Adrenal gland (tissue), 12 donors: ENCODE data around the gene SPATA16. TPM values are rescaled to one million over a fixed set of nuclear protein-coding genes. Genes with fewer than 3 reads are reported as not detected.

Experiments
- DNase-seq, 7 donors: peaks; one replicate each; pipeline ENCODE4 v3.0.0-alpha.2; 2019 to 2020
- H3K27ac ChIP-seq, 5 donors: fragments of 200-600 bp; sonication (generic) in 4 of 5; 1 replicate in 3 of 5; 2 replicates in 2 of 5; pipeline versions ENCODE4 v1.5.1 to v1.8.0; 2016 to 2020; ENCODE audit warnings: mild to moderate bottlenecking in 1 of 5
- H3K27me3 ChIP-seq: fragments of 200-600 bp; 2 replicates; pipeline ENCODE4 v1.8.0; 2021
- H3K36me3 ChIP-seq, 2 donors: fragments of 200-600 bp; replicated peaks in 1 of 2; 1 replicate in 1 of 2; 2 replicates in 1 of 2; pipeline versions ENCODE4 v1.5.1 to v1.8.0; 2018 to 2022
- H3K4me1 ChIP-seq, 2 donors: fragments of 200-600 bp; replicated peaks in 1 of 2; 1 replicate in 1 of 2; 2 replicates in 1 of 2; pipeline versions ENCODE4 v1.5.1 to v1.8.0; 2018 to 2021
- H3K4me3 ChIP-seq, 4 donors: fragments of 200-600 bp; sonication (generic) in 3 of 4; one replicate each; pipeline ENCODE4 v1.5.1; 2016 to 2018
- H3K9me3 ChIP-seq, 3 donors: fragments of 200-600 bp; sonication (generic) in 1 of 3; replicated peaks in 1 of 3; 1 replicate in 2 of 3; 2 replicates in 1 of 3; pipeline versions ENCODE4 v1.5.1 to v1.8.0; 2016 to 2021
- CTCF ChIP-seq, 6 experiments: fragments of 450-650 bp in 4 of 6; fragments of 200-600 bp in 2 of 6; sonication (generic) in 1 of 6; IDR thresholded peaks; 1 replicate in 5 of 6; 2 replicates in 1 of 6; pipeline versions ENCODE4 v1.5.1 to v1.8.0; 2016 to 2021; ENCODE audit warnings: antibody characterized with exemption in 6 of 6, mild to moderate bottlenecking in 2 of 6, moderate library complexity in 1 of 6
- POLR2A ChIP-seq, 2 donors: fragments of 450-650 bp; IDR thresholded peaks; one replicate each; pipeline ENCODE4 v1.6.1; 2017; ENCODE audit warnings: antibody characterized with exemption in 2 of 2, mild to moderate bottlenecking in 2 of 2, moderate library complexity in 1 of 2
- WGBS, 4 donors: extraction: QIAGEN DNeasy Blood & Tissue Kit in 2 of 4; methylation state at CpG; one replicate each; pipeline versions ENCODE4 v1.1.5 to v1.1.7; 2013 to 2017; 5-methylcytosine and 5-hydroxymethylcytosine counted together
- intact Hi-C, 2 donors: fragments of 100-400 bp; cut with DNase I; formaldehyde crosslinking; loops; one replicate each; pipeline versions ENCODE4 v1.14.1 to v1.15.0; 2022 to 2023
- polyA plus RNA-seq, 3 donors: library from polyadenylated mRNA; stranded (reverse); fragments of 200-250 nt in 2 of 3; fragments of 350-450 nt in 1 of 3; fragmentation: Illumina TruSeq in 1 of 3; extraction: RNeasy Lipid Tissue Mini Kit (QIAGEN cat#74804) in 1 of 3; gene quantifications; one replicate each; pipeline ENCODE4 v1.2.3, GENCODE V29; 2013 to 2014
- total RNA-seq, 9 donors: library from RNA; depleted of rRNA in 4 of 9; stranded (reverse); fragments of >200 nt in 4 of 9; fragments of 120-200 nt in 1 of 9; fragmentation: NEBNext Ultra II Directional in 1 of 9; extraction: Animal tissue kit (Norgen Biotek cat#: 25700) in 1 of 9; gene quantifications; one replicate each; pipeline versions ENCODE4 v1.1.0 to v1.2.4, GENCODE V29; 2013 to 2023
- donor health status: healthy with polysubstance abuse.
- donor health status: Bipolar disorder and iron deficiency.
- donor health status: DM: yes; HTN: yes; CAD: no.
- donor health status: DM: no; HTN: no; CAD: no.
- donor health status: DM: no; HTN: no; CAD: no.
- donor health status: DM: yes; HTN: yes; CAD: no.

Gene SPATA16
- total and polyA plus RNA-seq, 12 donors = not detected

DNA sequence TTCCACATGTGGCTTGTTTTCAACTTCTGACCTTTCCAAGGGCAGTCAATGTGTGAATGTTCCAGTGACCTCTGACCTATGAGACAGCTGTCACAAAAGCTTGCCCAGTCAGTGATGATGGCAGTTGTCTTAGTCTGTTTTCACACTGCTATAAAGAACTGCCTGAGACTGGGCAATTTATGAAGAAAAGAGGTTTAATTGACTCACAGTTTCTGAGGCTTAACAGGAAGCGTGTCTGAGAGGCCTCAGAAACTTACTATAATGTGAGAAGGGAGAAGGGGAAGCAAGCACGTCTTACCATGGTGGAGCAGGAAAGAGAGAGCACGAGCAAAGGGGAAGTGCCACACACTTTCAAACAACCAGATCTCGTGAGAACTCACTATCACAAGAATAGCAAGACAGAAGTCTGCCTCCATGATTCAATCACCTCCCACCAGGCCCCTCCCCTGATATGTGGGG lies 294.9 kb downstream of the SPATA16 start:
- no peak overlapping the region for H3K4me3 ChIP-seq
- DNase-seq = no peak
- TF ChIP-seq CTCF (IDR thresholded peaks at IDR 0.05) (no peak), POLR2A (IDR thresholded peaks at IDR 0.05) (no peak)
- intact Hi-C loops = no loop called here
- no peaks in the 10 kb centered on the region for H3K27me3 ChIP-seq
- no peaks in the 10 kb centered on the region for H3K36me3 ChIP-seq
- H3K9me3 ChIP-seq = no peaks in the 10 kb centered on the region
- 65 to 77% (median 71%) methylated on average over 4 of the region's 4 CpGs for WGBS, 4 donors
- no peaks in the 10 kb centered on the region for H3K4me1 ChIP-seq
- H3K27ac ChIP-seq = no peak overlapping the region

DNA sequence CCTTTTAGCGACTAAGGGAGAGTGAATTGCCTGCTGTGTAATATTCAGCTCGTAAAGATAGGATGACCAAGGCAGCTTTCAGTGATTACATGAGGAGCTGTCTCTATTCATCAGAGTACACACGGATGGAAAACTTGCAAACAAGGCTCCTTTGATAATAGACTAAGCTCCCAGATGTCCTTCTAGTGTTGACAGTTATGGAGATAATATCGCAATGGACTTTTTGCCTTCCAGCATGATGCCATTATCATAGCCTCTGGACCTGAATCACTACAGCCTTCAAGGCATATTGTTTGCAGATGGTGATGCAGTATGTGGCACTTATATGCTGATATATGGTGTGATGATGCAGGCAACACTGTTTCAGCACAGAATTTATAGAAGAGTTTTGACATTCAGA lies 296.6 kb downstream of the SPATA16 start:
- TF ChIP-seq POLR2A (IDR thresholded peaks at IDR 0.05) (no peak), CTCF (IDR thresholded peaks at IDR 0.05) (no peak)
- no peaks in the 10 kb centered on the region for H3K36me3 ChIP-seq
- no peaks in the 10 kb centered on the region for H3K27me3 ChIP-seq
- no peak for DNase-seq
- WGBS, 4 donors = 65 to 77% (median 70%) methylated on average over 4 of the region's 4 CpGs
- H3K4me3 ChIP-seq = no peak overlapping the region
- H3K27ac ChIP-seq = no peak overlapping the region
- intact Hi-C loops = no loop called here
- H3K4me1 ChIP-seq = no peaks in the 10 kb centered on the region
- no peaks in the 10 kb centered on the region for H3K9me3 ChIP-seq

- Histone ChIP-seq H3K9me3 (no peaks in the 10 kb centered on the region), H3K36me3 (no peaks in the 10 kb centered on the region), H3K4me1 (no peaks in the 10 kb centered on the region), H3K4me3 (no peak overlapping the region), H3K27me3 (no peaks in the 10 kb centered on the region), H3K27ac (no peak overlapping the region)
- intact Hi-C loops = no loop called here
- no peak for DNase-seq
- TF ChIP-seq POLR2A (IDR thresholded peaks at IDR 0.05) (no peak), CTCF (IDR thresholded peaks at IDR 0.05) (no peak)
- WGBS, 4 donors = 42 to 50% (median 44%) methylated on average over 4 of the region's 4 CpGs
These were observed 300.1 kb downstream of the SPATA16 start for GRCh38 chr3:172840913-172841312.

GRCh38 chr3:172840463-172840862 lies 300.6 kb downstream of the SPATA16 start:
- H3K27ac ChIP-seq = no peak overlapping the region
- WGBS, 4 donors = 74 to 78% (median 74%) methylated on average over 4 of the region's 4 CpGs
- TF ChIP-seq CTCF (IDR thresholded peaks at IDR 0.05) (no peak), POLR2A (IDR thresholded peaks at IDR 0.05) (no peak)
- intact Hi-C loops = no loop called here
- no peak overlapping the region for H3K4me3 ChIP-seq
- DNase-seq = no peak
- H3K4me1 ChIP-seq = no peaks in the 10 kb centered on the region
- no peaks in the 10 kb centered on the region for H3K27me3 ChIP-seq
- no peaks in the 10 kb centered on the region for H3K36me3 ChIP-seq
- no peaks in the 10 kb centered on the region for H3K9me3 ChIP-seq
